IMR-90 (cell line): ENCODE results near the gene SLC25A51. TPM values are rescaled to one million over a fixed set of nuclear protein-coding genes. Genes with fewer than 3 reads are reported as not detected.

Experiments used
- CHD1 ChIP-seq: IDR thresholded peaks from 2 replicates; pipeline ENCODE4 v1.6.1; 2012; ENCODE audit warnings: low read depth, low read length, improper control_type of control experiment
- FOS ChIP-seq: fragments of 150-350 bp; IDR thresholded peaks from 2 replicates; pipeline ENCODE4 v1.6.1; 2016; ENCODE audit warnings: low read depth, low read length
- RAD21 ChIP-seq: IDR thresholded peaks from 2 replicates; pipeline ENCODE4 v1.6.1; 2012; ENCODE audit warnings: low read length, improper control_type of control experiment
- polyA plus RNA-seq, 3 experiments: library from polyadenylated mRNA; depleted of rRNA; stranded (reverse); fragments of >200 nt; gene quantifications; 2 replicates each; pipeline ENCODE4 v1.2.3, GENCODE V29; 2012; ENCODE audit warnings: low replicate concordance in 1 of 3
- total RNA-seq: library from RNA; depleted of rRNA; stranded (reverse); fragments of >200 nt; gene quantifications from 2 replicates; pipeline ENCODE4 v1.2.3, GENCODE V29; 2012

Gene SLC25A51
- total and polyA plus RNA-seq, 2 of the 4 experiments (the other 2 are of a cell fraction), result 14.1 to 81.6 TPM

DNA sequence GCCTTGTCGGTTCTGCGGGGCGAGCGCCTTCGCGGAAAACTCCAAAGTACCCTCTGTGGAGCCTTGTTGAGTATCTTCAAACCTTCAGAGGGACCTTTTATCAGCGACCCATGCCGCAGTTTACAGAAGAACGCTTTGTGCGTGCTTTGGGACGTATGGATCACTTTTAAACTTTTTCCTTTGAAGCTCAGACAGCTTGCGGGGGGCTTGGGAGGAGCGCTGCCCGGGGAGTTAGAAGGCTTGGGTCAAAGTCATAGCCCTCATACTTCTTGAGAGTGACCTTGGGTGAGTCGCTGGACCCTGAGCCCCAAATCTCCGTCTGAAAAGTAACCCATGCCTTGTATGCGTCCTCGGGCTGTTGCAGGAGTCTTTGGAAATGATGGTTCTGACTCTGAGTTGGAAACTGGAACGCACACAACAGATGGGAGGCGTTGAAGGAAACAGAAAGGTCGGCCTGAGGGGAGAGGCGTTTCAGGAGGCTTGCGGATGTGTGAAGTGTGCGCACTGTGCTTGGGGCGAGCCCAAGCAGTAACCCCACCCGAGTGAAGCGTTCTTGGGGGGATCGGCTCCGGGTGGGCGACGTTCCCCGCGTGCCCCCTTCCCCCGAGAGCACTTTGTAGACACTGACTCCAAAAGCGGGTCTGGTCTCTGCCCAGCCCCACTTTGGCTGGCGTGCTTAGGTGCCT lies 661 bp upstream of the SLC25A51 start (continued):
- TF ChIP-seq RAD21 (no peak), FOS (no peak), CHD1 (no peak)
